K562 (cell line): Measurements from ENCODE around the gene FUCA2. TPM values are rescaled to one million over a fixed set of nuclear protein-coding genes. Genes with fewer than 3 reads are reported as not detected.

Source experiments
- ATAC-seq: fragments of 200-7000 bp; cut with Tn5 transposase; 3 replicates; pipeline ENCODE4 v1.9.1; 2020; ENCODE audit warnings: moderate library complexity
- BruUV-seq: library from RNA; stranded (reverse); fragments of 400-500 nt; replicated peaks from 2 replicates; lab custom pipeline; 2021; lab: Mats Ljungman, UMichigan
- CTCF ChIA-PET: fragments of 300-600 bp; formaldehyde crosslinking; extraction: SDS; loops from one replicate; lab custom pipeline; 2021; ENCODE audit warnings: low intra/inter-chr PET ratio; lab: Yijun Ruan, JAX
- POLR2A ChIA-PET: fragments of 300-600, 350-650 bp; sonication (Branson Sonifier 250); formaldehyde crosslinking; extraction: SDS; loops from one replicate; lab custom pipeline; 2021; ENCODE audit warnings: antibody characterized with exemption, inconsistent platforms; lab: Yijun Ruan, JAX
- DNase-seq, 4 experiments: peaks; one replicate each; pipeline versions ENCODE4 v3.0.0 to v3.0.0-alpha.2; 2011 to 2018; ENCODE audit warnings: low spot score in 3 of 4, mixed read lengths in 3 of 4; ENCODE audit errors: extremely low read depth in 1 of 4
- FAIRE-seq: peaks from 2 replicates; lab custom pipeline; 2011; peaks lifted over from hg19 to GRCh38; lab: Jason Lieb, UNC
- H2AFZ ChIP-seq: 2 replicates; pipeline ENCODE4 v1.6.0; 2011; ENCODE audit warnings: low read depth, low read length, control low read depth, inconsistent platforms
- H3K27ac ChIP-seq: fragments of 200-600 bp; 3 replicates; pipeline ENCODE4 v1.8.0; 2011; ENCODE audit warnings: low read depth, mild to moderate bottlenecking, control low read depth, inconsistent platforms, low read length, moderate library complexity, mixed read lengths; ENCODE audit errors: extremely low read depth
- H3K27me3 ChIP-seq, 2 experiments: fragments of 300-600 bp in 1 of 2; 2 replicates in 1 of 2; 3 replicates in 1 of 2; pipeline versions ENCODE4 v1.6.0 to v1.8.0; 2011; ENCODE audit warnings: inconsistent platforms in 2 of 2, low read length in 2 of 2, mild to moderate bottlenecking in 1 of 2, mixed read lengths in 1 of 2, moderate library complexity in 1 of 2; ENCODE audit not compliant: control insufficient read depth in 2 of 2, insufficient read depth in 2 of 2
- H3K36me3 ChIP-seq: fragments of 300-600 bp; 3 replicates; pipeline ENCODE4 v1.8.0; 2011; ENCODE audit warnings: mild to moderate bottlenecking, low read length, inconsistent platforms; ENCODE audit not compliant: control insufficient read depth, insufficient read depth
- H3K4me1 ChIP-seq, 2 experiments: fragments of 200-600 bp in 1 of 2; replicated peaks in 1 of 2; 2 replicates in 1 of 2; 3 replicates in 1 of 2; pipeline versions ENCODE4 v1.5.1 to v1.8.0; 2011; ENCODE audit warnings: inconsistent platforms in 2 of 2, low read length in 2 of 2, mild to moderate bottlenecking in 1 of 2, mixed read lengths in 1 of 2, moderate library complexity in 1 of 2; ENCODE audit not compliant: control insufficient read depth in 2 of 2, insufficient read depth in 2 of 2
- H3K4me2 ChIP-seq: 2 replicates; pipeline ENCODE4 v1.6.1; 2011; ENCODE audit warnings: low read length, control low read depth, inconsistent platforms, mixed read lengths; ENCODE audit not compliant: insufficient read depth
- H3K4me3 ChIP-seq: fragments of 200-600 bp; sonication (generic), shearing (Covaris generic); 2 replicates; pipeline ENCODE4 v1.5.1; 2016; ENCODE audit warnings: control low read depth, inconsistent platforms
- H3K79me2 ChIP-seq: fragments of 200-600 bp; 3 replicates; pipeline ENCODE4 v1.8.0; 2011; ENCODE audit warnings: low read length, inconsistent platforms; ENCODE audit not compliant: control insufficient read depth, insufficient read depth
- H3K9ac ChIP-seq, 2 experiments: 2 replicates each; pipeline versions ENCODE4 v1.6.0 to v1.6.1; 2011; ENCODE audit warnings: low read depth in 2 of 2, low read length in 2 of 2, control low read depth in 1 of 2, inconsistent platforms in 1 of 2, mild to moderate bottlenecking in 1 of 2, mixed read lengths in 1 of 2; ENCODE audit not compliant: insufficient read depth in 1 of 2
- H3K9me1 ChIP-seq: one replicate; pipeline ENCODE4 v1.6.0; 2011; ENCODE audit warnings: inconsistent platforms, mild to moderate bottlenecking, low read length, moderate library complexity; ENCODE audit not compliant: control insufficient read depth, insufficient read depth
- H3K9me3 ChIP-seq: replicated peaks from 2 replicates; pipeline ENCODE4 v1.5.1; 2011; ENCODE audit warnings: low read depth, low read length, inconsistent platforms; ENCODE audit not compliant: control insufficient read depth, insufficient read depth
- H4K20me1 ChIP-seq: replicated peaks from 2 replicates; pipeline ENCODE4 v1.6.1; 2011; ENCODE audit warnings: low read length, inconsistent platforms, mixed read lengths; ENCODE audit not compliant: control insufficient read depth, insufficient read depth
- MAFK ChIP-seq: IDR thresholded peaks from 2 replicates; pipeline ENCODE4 v1.6.1; 2011; ENCODE audit warnings: low read length, improper control_type of control experiment
- MED1 ChIP-seq: sonication (generic); formaldehyde crosslinking; IDR thresholded peaks from 2 replicates; pipeline ENCODE4 v1.8.1; 2023; ENCODE audit warnings: missing genetic modification reagents, borderline replicate concordance
- MLX ChIP-seq, 2 experiments: fragments of 450-650 bp in 1 of 2; sonication (generic) in 1 of 2; formaldehyde crosslinking; conservative IDR thresholded peaks; 2 replicates each; pipeline versions ENCODE4 v1.4.0 to v1.8.1; 2020 to 2022; ENCODE audit warnings: mild to moderate bottlenecking in 1 of 2, missing genetic modification reagents in 1 of 2
- TAF9B ChIP-seq: fragments of 450-650 bp; IDR thresholded peaks from 2 replicates; pipeline ENCODE4 v1.6.1; 2018; ENCODE audit warnings: mild to moderate bottlenecking; ENCODE audit not compliant: partially characterized antibody
- U2AF2 ChIP-seq: fragments of 200-400 bp; formaldehyde crosslinking; optimal IDR thresholded peaks from 2 replicates; pipeline ENCODE3; 2017; ENCODE audit warnings: low read depth, mild to moderate bottlenecking, low read length
- ZNF134 ChIP-seq: fragments of 250-450 bp; sonication (Bioruptor Pico); conservative IDR thresholded peaks from 2 replicates; pipeline ENCODE4 v1.4.0; 2020
- WGBS: fragments of 100-300 bp; shearing (Covaris generic); methylation state at CpG from one replicate; pipeline ENCODE4 v1.1.6; 2016; ENCODE audit warnings: low coverage, mixed read lengths; ENCODE audit not compliant: insufficient coverage; ENCODE audit errors: missing lambda C conversion rate; 5-methylcytosine and 5-hydroxymethylcytosine counted together
- in situ Hi-C: fragments of 300-500 bp; cut with MboI; formaldehyde crosslinking; loops from 4 replicates; pipeline ENCODE4 v1.15.0; 2018; ENCODE audit warnings: inconsistent platforms, mixed read lengths
- intact Hi-C: fragments of 100-400 bp; cut with micrococcal nuclease; formaldehyde crosslinking; loops from 2 replicates; pipeline ENCODE4 v1.14.2; 2022
- polyA plus RNA-seq, 8 experiments: library from polyadenylated mRNA; depleted of rRNA in 4 of 8; stranded (reverse) in 5 of 8; unstranded in 3 of 8; fragments of >200 nt; fragmentation: Nextera tagmentation in 2 of 8; fragmentation: Illumina TruSeq in 1 of 8; extraction: Ambion mirVana in 2 of 8; extraction: Trizol in 1 of 8; gene quantifications; 2 replicates each; pipeline versions ENCODE4 v1.2.1 to v1.2.3, GENCODE V29; 2011 to 2014; ENCODE audit warnings: inconsistent platforms in 1 of 8, missing spikeins in 1 of 8
- total RNA-seq, 7 experiments: library from RNA; depleted of rRNA in 6 of 7; stranded (reverse); fragments of >200 nt in 6 of 7; fragmentation: Illumina TruSeq in 2 of 7; extraction: Trizol in 2 of 7; gene quantifications; 2 replicates each; pipeline versions ENCODE4 v1.2.1 to v1.2.3, GENCODE V29; 2011 to 2021; ENCODE audit warnings: low replicate concordance in 1 of 7

Gene FUCA2
- total and polyA plus RNA-seq, 9 of the 15 experiments (the other 6 are each of a cell fraction or from before 2014, with no cell fraction given) = 20.6 to 112 (median 79.3) TPM

GRCh38 chr6:143544011-143544696 lies 32.6 kb upstream of the FUCA2 start:
- POLR2A ChIA-PET = interaction anchor here (1.6 kb wide), 1 partner anchor 9 kb away, joined by 6 read pairs; no protein-coding TSS in a partner anchor
- Histone ChIP-seq H2AFZ (no peak overlapping the region), H3K9me3 (no peaks in the 10 kb centered on the region), H3K4me1 (peaks cover 0 to 15% of the 10 kb centered on the region in 2 experiments; a peak in 4 of 5 replicates), H3K36me3 (no peaks in the 10 kb centered on the region), H3K27ac (no peak overlapping the region), H4K20me1 (no peaks in the 10 kb centered on the region), H3K9ac (no peak overlapping the region), H3K79me2 (no peaks in the 10 kb centered on the region), H3K4me3 (no peak overlapping the region), H3K27me3 (peaks cover 5 to 8% of the 10 kb centered on the region in 2 experiments; a peak in 3 of 5 replicates), H3K9me1 (no peaks in the 10 kb centered on the region), H3K4me2 (no peak overlapping the region)
- BruUV-seq = no TSS peak
- ATAC-seq (no peak), DNase-seq (no peak), FAIRE-seq (no peak)
- CTCF ChIA-PET = interaction anchor here (0.6 kb wide), 1 partner anchor 969 kb away, joined by 3 read pairs; no protein-coding TSS in a partner anchor
- intact Hi-C loops (no loop called here), in situ Hi-C loops (no loop called here)
- 47% methylated on average over 3 of the region's 4 CpGs for WGBS
- TF ChIP-seq ZNF134 (CRISPR knock-in tag) (no peak), MLX (CRISPR knock-in tag; conservative IDR thresholded peaks at IDR 0.05) (no peak), U2AF2 (no peak), MAFK (no peak), TAF9B (no peak), MED1 (CRISPR knock-in tag) (no peak)
